ENCODE measurements around the gene GPC3. TPM values are rescaled to one million over a fixed set of nuclear protein-coding genes. Genes with fewer than 3 reads are reported as not detected.

The GPC3 gene
- total RNA-seq, 1 donor from 2014 or later = 15.5 TPM

- H3K27me3 ChIP-seq = no peaks in the 10 kb centered on the region
- no peak overlapping the region for H3K27ac ChIP-seq
- intact Hi-C loops (cut with DNase I) = no loop called here
- no peak overlapping the region for H3K4me3 ChIP-seq
- no peak for DNase-seq (ENCODE audit: extremely low spot score in 2 of 2)
- H3K36me3 ChIP-seq = no peaks in the 10 kb centered on the region
- TF ChIP-seq POLR2A (IDR thresholded peaks at IDR 0.05) = no peak
- no peak for TF ChIP-seq POLR2AphosphoS5 (IDR thresholded peaks at IDR 0.05; ENCODE audit: insufficient read depth in 1 of 2, low read depth in 1 of 2)
- TF ChIP-seq CTCF (IDR thresholded peaks at IDR 0.05) = no peak
- no peaks in the 10 kb centered on the region for H3K4me1 ChIP-seq
- no peaks in the 10 kb centered on the region for H3K9me3 ChIP-seq
Measured at GRCh38 chrX:133850399-133850798, 135.0 kb downstream of the GPC3 start.

DNA sequence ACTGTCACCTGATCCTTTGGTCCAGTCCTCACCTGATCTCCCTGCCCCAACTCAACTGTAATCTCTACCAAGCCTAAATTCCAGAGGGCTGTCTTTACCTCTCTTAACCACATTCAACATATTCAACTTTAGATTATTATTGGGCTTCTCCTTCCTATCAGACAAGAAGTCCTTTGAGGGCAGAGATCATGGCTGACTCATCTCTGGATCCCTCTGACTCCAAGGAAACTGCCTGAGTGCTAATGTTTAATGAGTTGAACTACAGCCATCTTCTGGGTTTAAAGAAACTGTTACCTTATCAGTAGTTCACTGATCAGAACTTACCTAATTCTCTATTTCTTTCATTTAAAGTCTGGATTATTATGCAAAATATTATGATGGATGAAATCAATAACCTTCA is 135.7 kb downstream of the GPC3 start:
- intact Hi-C loops (cut with DNase I) = no loop called here
- Histone ChIP-seq H3K4me3 (no peak overlapping the region), H3K36me3 (no peaks in the 10 kb centered on the region), H3K9me3 (no peaks in the 10 kb centered on the region), H3K27ac (no peak overlapping the region), H3K27me3 (no peaks in the 10 kb centered on the region), H3K4me1 (no peaks in the 10 kb centered on the region)
- DNase-seq (ENCODE audit: extremely low spot score in 2 of 2) = no peak
- TF ChIP-seq CTCF (IDR thresholded peaks at IDR 0.05) (no peak), POLR2A (IDR thresholded peaks at IDR 0.05) (no peak), POLR2AphosphoS5 (IDR thresholded peaks at IDR 0.05; ENCODE audit: insufficient read depth in 1 of 2, low read depth in 1 of 2) (no peak)

DNA sequence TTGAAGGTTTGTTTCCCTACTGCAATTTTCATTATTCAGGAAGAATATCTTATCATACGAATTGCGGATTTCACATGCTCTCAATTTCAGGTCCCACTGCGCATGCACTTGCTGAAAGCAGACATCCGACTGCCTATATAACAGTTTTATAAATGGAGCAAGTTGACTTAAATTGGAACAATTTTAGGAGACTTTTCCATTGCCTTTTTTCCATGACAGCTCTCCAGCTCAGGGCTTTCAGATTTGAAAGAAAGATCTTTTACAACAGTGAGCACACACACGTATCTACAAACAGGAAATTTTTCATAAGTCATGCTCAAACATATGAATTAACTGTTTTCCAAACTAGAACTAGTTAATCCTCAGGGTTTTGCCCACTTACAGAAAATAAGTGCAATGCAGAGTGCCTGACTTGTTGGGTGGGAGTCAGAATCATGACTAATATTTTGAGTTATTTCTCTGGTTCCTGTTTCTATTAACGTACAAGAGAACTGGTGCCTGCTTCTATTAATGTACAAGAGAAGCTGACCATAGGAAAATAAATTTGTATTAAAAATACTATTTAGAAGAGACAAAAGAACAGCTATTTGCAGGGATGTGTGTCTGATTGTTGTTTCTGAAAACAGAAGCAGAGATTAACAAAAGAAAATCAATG is 137.9 kb downstream of the GPC3 start:
- no peaks in the 10 kb centered on the region for H3K9me3 ChIP-seq
- H3K4me3 ChIP-seq = no peak overlapping the region
- H3K36me3 ChIP-seq = no peaks in the 10 kb centered on the region
- no peaks in the 10 kb centered on the region for H3K4me1 ChIP-seq
- no peak for TF ChIP-seq POLR2A (IDR thresholded peaks at IDR 0.05)
- no peak for TF ChIP-seq POLR2AphosphoS5 (IDR thresholded peaks at IDR 0.05; ENCODE audit: insufficient read depth in 1 of 2, low read depth in 1 of 2)
- TF ChIP-seq CTCF (IDR thresholded peaks at IDR 0.05) = no peak
- no peak for DNase-seq (ENCODE audit: extremely low spot score in 2 of 2)
- no peak overlapping the region for H3K27ac ChIP-seq
- intact Hi-C loops (cut with DNase I) = no loop called here
- H3K27me3 ChIP-seq = no peaks in the 10 kb centered on the region

GRCh38 chrX:133846311-133846710 is 139.1 kb downstream of the GPC3 start:
- H3K9me3 ChIP-seq = no peaks in the 10 kb centered on the region
- no peak overlapping the region for H3K4me3 ChIP-seq
- no peaks in the 10 kb centered on the region for H3K27me3 ChIP-seq
- no peak for DNase-seq (ENCODE audit: extremely low spot score in 2 of 2)
- no peaks in the 10 kb centered on the region for H3K4me1 ChIP-seq
- no peak overlapping the region for H3K27ac ChIP-seq
- TF ChIP-seq POLR2AphosphoS5 (IDR thresholded peaks at IDR 0.05; ENCODE audit: insufficient read depth in 1 of 2, low read depth in 1 of 2) (no peak), CTCF (IDR thresholded peaks at IDR 0.05) (no peak), POLR2A (IDR thresholded peaks at IDR 0.05) (no peak)
- no peaks in the 10 kb centered on the region for H3K36me3 ChIP-seq
- intact Hi-C loops (cut with DNase I) = no loop called here

DNA sequence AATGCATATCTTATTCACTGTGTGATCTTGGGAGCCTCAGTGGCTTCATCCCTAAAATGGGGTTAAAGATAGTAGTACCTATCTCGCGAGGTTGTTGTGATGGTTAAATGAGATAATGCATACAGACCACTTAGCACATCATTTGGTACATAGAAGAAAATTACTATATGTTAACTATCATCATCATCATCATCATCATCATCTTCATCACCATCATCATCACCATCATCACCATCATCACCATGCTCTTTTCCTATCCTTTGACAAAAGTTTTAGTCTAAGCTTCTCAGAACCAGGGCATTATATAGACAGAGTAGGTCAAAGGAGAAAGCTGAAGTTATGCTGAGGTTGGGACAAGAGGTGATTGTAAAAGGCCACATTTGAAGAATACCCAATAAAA is 145.0 kb downstream of the GPC3 start:
- Histone ChIP-seq H3K4me3 (no peak overlapping the region), H3K27me3 (no peaks in the 10 kb centered on the region), H3K9me3 (no peaks in the 10 kb centered on the region), H3K36me3 (no peaks in the 10 kb centered on the region), H3K4me1 (no peaks in the 10 kb centered on the region), H3K27ac (no peak overlapping the region)
- DNase-seq (ENCODE audit: extremely low spot score in 2 of 2) = no peak
- intact Hi-C loops (cut with DNase I) = no loop called here
- no peak for TF ChIP-seq CTCF (IDR thresholded peaks at IDR 0.05)
- no peak for TF ChIP-seq POLR2A (IDR thresholded peaks at IDR 0.05)
- TF ChIP-seq POLR2AphosphoS5 (IDR thresholded peaks at IDR 0.05; ENCODE audit: insufficient read depth in 1 of 2, low read depth in 1 of 2) = no peak
